Endothelial cell of umbilical vein (primary cell): ENCODE data around the gene TAP2.

Source experiments
- EZH2 ChIP-seq: IDR thresholded peaks from 2 replicates; pipeline ENCODE4 v1.6.1; 2012; ENCODE audit warnings: borderline replicate concordance, low read depth, mild to moderate bottlenecking, moderate library complexity, low read length, inconsistent platforms; ENCODE audit not compliant: severe bottlenecking
- GATA2 ChIP-seq: IDR thresholded peaks from 2 replicates; pipeline ENCODE4 v1.7.0; 2011; ENCODE audit warnings: low read depth, mild to moderate bottlenecking, moderate library complexity, mixed read lengths, low read length; ENCODE audit not compliant: insufficient read length, insufficient read depth
- JUN ChIP-seq: IDR thresholded peaks from 2 replicates; pipeline ENCODE4 v1.6.1; 2011; ENCODE audit warnings: borderline replicate concordance, low read depth; ENCODE audit not compliant: insufficient read length, insufficient read depth
- MYC ChIP-seq: IDR thresholded peaks from one replicate; pipeline ENCODE4 v1.6.1; 2011; ENCODE audit warnings: mild to moderate bottlenecking, low read depth, low read length
- POLR2A ChIP-seq: IDR thresholded peaks from 2 replicates; pipeline ENCODE4 v1.6.1; 2012; ENCODE audit warnings: low read depth, mild to moderate bottlenecking, control low read depth, low read length
- POLR2AphosphoS5 ChIP-seq: IDR thresholded peaks from 2 replicates; pipeline ENCODE4 v1.6.1; 2012; ENCODE audit warnings: low read depth, mild to moderate bottlenecking, control low read depth, low read length, moderate library complexity; ENCODE audit not compliant: insufficient read depth
- TF ChIP-seq, protein P1 (sequence below), 2 donors: IDR thresholded peaks; 1 replicate in 1 of 2; 2 replicates in 1 of 2; pipeline ENCODE4 v1.5.1; 2011; ENCODE audit warnings: low read length in 2 of 2, mild to moderate bottlenecking in 2 of 2, moderate library complexity in 2 of 2, control low read depth in 1 of 2, inconsistent platforms in 1 of 2, low read depth in 1 of 2; ENCODE audit not compliant: insufficient read depth in 1 of 2; ENCODE audit errors: extremely low read depth in 1 of 2
- TF ChIP-seq, protein P2 (sequence below): IDR thresholded peaks from 2 replicates; pipeline ENCODE4 v1.6.1; 2011; ENCODE audit not compliant: insufficient read depth, insufficient read length

DNA sequence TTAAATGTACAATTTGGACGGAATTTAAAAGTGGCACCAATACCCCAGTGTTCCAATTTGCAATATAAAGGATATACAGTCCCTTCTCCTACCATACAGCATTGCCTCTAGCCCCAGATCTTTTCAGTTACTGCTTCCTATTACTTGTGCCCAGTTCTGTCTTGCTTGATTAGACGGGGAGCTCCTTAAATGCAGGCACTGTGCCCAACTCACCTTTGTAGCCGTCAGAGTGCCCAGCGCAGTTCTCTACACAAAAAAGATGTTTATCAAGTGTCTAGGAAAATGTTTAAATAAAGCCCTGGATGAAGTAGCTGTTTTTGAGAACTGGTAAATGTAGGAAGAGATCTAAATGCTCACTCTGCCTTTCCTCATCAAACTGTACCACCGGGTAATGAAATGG, 7.6 kb downstream of the TAP2 start:
- TF ChIP-seq EZH2 (no peak), POLR2A (no peak), GATA2 (no peak), JUN (no peak), POLR2AphosphoS5 (no peak), MYC (no peak)
- TF ChIP-seq, protein P1, sequence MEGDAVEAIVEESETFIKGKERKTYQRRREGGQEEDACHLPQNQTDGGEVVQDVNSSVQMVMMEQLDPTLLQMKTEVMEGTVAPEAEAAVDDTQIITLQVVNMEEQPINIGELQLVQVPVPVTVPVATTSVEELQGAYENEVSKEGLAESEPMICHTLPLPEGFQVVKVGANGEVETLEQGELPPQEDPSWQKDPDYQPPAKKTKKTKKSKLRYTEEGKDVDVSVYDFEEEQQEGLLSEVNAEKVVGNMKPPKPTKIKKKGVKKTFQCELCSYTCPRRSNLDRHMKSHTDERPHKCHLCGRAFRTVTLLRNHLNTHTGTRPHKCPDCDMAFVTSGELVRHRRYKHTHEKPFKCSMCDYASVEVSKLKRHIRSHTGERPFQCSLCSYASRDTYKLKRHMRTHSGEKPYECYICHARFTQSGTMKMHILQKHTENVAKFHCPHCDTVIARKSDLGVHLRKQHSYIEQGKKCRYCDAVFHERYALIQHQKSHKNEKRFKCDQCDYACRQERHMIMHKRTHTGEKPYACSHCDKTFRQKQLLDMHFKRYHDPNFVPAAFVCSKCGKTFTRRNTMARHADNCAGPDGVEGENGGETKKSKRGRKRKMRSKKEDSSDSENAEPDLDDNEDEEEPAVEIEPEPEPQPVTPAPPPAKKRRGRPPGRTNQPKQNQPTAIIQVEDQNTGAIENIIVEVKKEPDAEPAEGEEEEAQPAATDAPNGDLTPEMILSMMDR (IDR thresholded peaks at IDR 0.05; ENCODE audit: extremely low read depth in 1 of 2, insufficient read depth in 1 of 2, low read depth in 1 of 2, low read length in 2 of 2) = no peak
- TF ChIP-seq, protein P2, sequence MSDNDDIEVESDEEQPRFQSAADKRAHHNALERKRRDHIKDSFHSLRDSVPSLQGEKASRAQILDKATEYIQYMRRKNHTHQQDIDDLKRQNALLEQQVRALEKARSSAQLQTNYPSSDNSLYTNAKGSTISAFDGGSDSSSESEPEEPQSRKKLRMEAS = no peak
